Measurements from ENCODE around the gene QPRT. TPM values are rescaled to one million over a fixed set of nuclear protein-coding genes. Genes with fewer than 3 reads are reported as not detected.
"Not testable (repeated sequence)": the region's sequence is repeated elsewhere in the genome, so short reads cannot be mapped to it uniquely, and the experiment has no call there.

Gene QPRT
- total RNA-seq, 2 donors from 2014 or later: 0.72 to 0.96 TPM

DNA sequence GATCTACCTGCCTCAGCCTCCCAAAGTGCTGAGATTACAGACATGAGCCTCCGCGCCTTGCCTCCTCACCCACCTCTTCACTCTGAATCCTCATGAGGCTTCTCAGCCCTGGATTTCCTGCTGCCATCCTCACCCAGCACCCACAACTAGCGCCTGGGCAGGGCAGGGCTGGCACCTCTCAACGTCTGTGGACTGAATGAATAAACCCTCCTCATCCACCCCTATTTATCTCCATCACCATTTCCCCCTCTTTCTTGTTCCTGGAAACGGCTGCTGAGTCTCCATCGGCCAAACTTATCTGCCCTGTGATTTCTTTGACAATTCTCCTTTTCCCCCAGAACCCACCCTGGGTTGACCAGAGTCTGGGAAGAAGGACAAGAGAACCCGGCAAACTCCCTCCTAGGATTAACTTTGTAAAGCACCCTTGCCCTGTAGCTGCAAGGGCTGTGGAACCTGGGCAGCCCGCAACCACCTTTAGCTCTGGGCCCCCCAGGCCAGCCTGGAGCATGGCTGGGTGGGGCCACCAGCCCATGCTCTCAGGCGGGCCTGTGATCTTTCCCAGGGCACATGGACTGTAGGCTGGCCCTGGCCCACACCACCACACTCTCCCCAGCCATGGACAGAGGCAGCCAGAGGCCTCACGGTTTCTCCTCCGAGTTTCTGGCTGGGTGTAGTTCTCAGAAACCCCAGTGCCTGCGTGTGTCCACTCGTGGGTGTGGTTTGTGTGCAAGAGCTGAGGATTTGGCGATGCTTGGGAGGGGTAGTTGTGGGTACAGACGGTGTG lies 13.5 kb upstream of the QPRT start:
- DNase-seq (no peak), ATAC-seq (no peak)
- Mint-ChIP-seq H3K27me3 (no peaks in the 10 kb centered on the region), H3K36me3 (ENCODE audit: low read depth) (peaks cover 13% of the 10 kb centered on the region), H3K4me3 (peak overlapping the region; percentile 98), H3K27ac (peak overlapping the region; percentile 99), H3K4me1 (peaks cover 69% of the 10 kb centered on the region)
- no peaks in the 10 kb centered on the region for H3K9me3 ChIP-seq (ENCODE audit: control insufficient read depth, low read length, poor library complexity, severe bottlenecking)

DNA sequence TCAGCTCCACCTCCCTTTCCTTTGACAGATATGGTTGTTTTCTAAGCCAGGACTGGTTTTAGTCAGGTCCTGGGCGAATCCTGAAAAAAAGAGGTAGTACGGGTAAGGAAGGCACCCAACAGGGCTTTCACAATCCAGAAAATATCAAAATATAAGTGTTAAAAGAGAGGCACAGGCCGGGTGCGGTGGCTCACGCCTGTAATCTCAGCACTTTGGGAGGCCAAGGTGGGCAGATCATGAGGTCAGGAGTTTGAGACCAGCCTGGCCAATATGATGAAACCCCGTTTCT lies 11.7 kb upstream of the QPRT start:
- H3K36me3 Mint-ChIP-seq (ENCODE audit: low read depth): peaks cover 15% of the 10 kb centered on the region
- not testable (repeated sequence) for ATAC-seq
- peaks cover 55% of the 10 kb centered on the region for H3K4me1 Mint-ChIP-seq

DNA sequence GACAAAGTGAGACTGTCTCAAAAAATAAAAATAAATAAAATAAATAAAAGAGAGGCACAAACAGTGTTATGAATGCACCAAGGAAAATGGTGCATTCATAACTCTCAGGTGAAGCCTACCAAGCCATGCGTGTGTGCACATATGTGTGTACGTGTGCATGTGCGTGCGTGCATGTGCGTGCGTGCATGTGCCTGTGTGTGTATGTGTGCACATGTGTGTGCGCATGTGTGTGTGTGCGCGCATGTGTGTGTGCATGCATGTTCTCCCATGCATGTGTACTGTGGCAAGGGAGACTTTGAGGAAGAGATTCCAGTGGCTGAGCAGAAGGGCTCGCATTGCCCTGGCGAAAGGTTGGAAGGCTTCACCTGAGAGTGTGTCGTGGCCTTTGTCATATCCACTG lies 11.2 kb upstream of the QPRT start:
- H3K9me3 ChIP-seq (ENCODE audit: control insufficient read depth, low read length, poor library complexity, severe bottlenecking): no peaks in the 10 kb centered on the region
- H3K27ac Mint-ChIP-seq: peak overlapping the region; percentile 99
- no peaks in the 10 kb centered on the region for H3K27me3 Mint-ChIP-seq
- ATAC-seq (no peak), DNase-seq (no peak)
- H3K4me3 Mint-ChIP-seq: no peak overlapping the region
- peaks cover 15% of the 10 kb centered on the region for H3K36me3 Mint-ChIP-seq (ENCODE audit: low read depth)
- peaks cover 50% of the 10 kb centered on the region for H3K4me1 Mint-ChIP-seq

More for the DNA sequence above, 11.7 kb upstream of the QPRT start:
- H3K9me3 ChIP-seq (ENCODE audit: control insufficient read depth, low read length, poor library complexity, severe bottlenecking); DNase-seq; H3K27me3 Mint-ChIP-seq: not testable (repeated sequence)
- Mint-ChIP-seq H3K4me3 (peak overlapping the region; percentile 98), H3K27ac (peak overlapping the region; percentile 99)

DNA sequence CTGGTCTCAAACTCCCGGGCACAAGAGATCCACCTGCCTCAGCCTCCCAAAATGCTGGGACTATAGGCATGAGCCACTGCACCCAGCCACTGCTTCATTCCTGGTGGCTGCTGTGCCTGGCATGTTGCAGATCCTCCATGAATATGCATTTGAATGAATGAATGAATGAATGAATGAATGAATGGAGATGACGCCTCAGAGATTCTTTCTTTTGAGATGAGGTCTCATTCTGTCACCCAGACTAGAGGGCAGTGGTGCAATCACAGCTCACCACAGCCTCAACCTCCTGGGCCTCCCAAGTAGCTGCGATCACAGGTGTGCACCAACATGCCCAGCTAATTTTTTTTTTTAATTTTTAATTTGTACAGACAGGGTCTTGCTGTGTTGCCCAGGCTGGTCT lies 10.7 kb upstream of the QPRT start:
- H3K4me1 Mint-ChIP-seq: peaks cover 47% of the 10 kb centered on the region
- no peak overlapping the region for H3K4me3 Mint-ChIP-seq
- DNase-seq (no peak), ATAC-seq (no peak)
- H3K27ac Mint-ChIP-seq: no peak overlapping the region
- peaks cover 13% of the 10 kb centered on the region for H3K36me3 Mint-ChIP-seq (ENCODE audit: low read depth)
- H3K9me3 ChIP-seq (ENCODE audit: control insufficient read depth, low read length, poor library complexity, severe bottlenecking): no peaks in the 10 kb centered on the region
- H3K27me3 Mint-ChIP-seq: no peaks in the 10 kb centered on the region

DNA sequence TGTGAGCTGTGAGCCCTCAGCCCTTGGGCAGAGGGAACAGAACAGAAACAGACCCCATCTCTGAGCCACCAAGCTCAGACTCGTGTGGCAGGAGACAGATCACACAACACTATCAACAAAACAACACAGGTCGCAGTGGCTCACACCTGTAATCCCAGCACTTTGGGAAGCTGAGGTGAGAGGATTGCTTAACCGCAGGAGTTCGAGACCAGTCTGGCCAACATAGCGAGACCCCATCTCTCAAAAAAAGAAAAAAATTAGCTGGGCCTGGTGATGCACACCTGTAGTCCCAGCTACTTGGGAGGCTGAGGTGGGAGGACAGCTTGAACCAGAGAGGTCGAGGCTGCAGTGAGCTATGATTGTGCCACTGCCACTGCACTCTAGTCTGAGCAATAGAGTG lies 5.5 kb upstream of the QPRT start:
- no peak overlapping the region for H3K4me3 Mint-ChIP-seq
- H3K27me3 Mint-ChIP-seq: no peaks in the 10 kb centered on the region
- H3K27ac Mint-ChIP-seq: peak overlapping the region; percentile 61
- no peak for ATAC-seq
- peaks cover 2% of the 10 kb centered on the region for H3K36me3 Mint-ChIP-seq (ENCODE audit: low read depth)
- DNase-seq: no peak
- H3K9me3 ChIP-seq (ENCODE audit: control insufficient read depth, low read length, poor library complexity, severe bottlenecking): no peaks in the 10 kb centered on the region
- H3K4me1 Mint-ChIP-seq: peaks cover 13% of the 10 kb centered on the region

DNA sequence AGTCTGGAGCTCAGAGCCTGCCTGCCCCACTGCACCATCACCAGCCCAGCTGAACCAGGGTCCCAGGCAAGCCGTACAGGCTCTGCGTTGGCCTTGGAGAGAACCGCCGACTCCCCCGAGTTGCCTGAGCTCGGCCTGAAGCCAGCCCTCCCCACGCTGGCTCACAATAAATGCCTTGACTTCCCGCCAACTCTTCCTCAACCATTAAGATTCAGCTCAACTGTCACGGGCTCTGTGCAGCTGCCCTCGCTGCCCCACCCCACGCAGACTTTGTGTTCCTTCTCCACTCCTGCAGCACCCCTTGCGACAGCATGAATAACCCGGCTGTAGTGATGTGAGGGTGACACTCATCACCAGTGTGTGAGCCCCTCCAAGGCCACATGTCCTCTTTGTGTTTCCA lies 4.8 kb upstream of the QPRT start:
- H3K4me3 Mint-ChIP-seq: no peak overlapping the region
- ATAC-seq: no peak
- H3K27me3 Mint-ChIP-seq: no peaks in the 10 kb centered on the region
- H3K27ac Mint-ChIP-seq: peak overlapping the region; percentile 61
- H3K36me3 Mint-ChIP-seq (ENCODE audit: low read depth): peaks cover 2% of the 10 kb centered on the region
- peaks cover 11% of the 10 kb centered on the region for H3K4me1 Mint-ChIP-seq
- no peak for DNase-seq
- no peaks in the 10 kb centered on the region for H3K9me3 ChIP-seq (ENCODE audit: control insufficient read depth, low read length, poor library complexity, severe bottlenecking)

DNA sequence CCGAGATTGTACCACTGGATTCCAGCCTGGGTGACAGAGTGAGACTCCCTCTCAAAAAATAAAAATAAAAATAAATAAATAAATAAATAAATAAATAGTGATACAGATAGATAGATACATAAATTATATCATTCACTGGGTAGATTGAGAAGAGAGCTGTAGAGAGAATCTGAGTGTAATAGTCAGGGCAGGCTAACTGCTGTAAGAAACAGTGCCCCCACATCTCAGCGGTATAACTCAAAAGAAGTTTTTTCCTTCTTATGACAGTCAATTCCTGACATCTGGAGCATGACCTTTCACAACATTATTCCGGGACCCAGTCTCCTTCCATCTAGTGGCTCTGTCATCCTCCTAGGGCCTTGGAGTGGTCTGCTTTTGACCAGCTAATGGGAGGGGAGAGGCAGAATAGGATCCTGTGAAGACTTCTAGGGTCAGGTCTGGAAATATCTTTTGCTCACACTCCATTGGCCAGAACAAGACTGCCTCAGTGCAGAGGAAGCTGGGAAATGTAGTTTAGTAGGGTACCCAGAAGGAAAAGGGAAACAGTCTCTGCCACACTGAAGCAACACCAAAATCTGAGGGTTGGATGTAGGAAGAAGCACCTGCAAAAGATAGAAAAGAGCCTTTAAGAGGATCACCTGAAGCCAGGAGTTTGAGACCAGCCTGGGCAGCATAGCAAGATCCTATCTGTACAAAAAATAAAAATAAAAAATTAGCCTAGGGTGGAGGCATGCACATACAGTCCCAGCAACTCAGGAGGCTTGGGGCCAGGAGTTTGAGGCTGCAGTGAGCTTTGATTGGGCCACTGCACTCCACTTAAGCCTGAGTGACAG lies 3.0 kb upstream of the QPRT start:
- Mint-ChIP-seq H3K27me3 (no peaks in the 10 kb centered on the region), H3K27ac (peak overlapping the region; percentile 87), H3K4me3 (no peak overlapping the region), H3K4me1 (peaks cover 14% of the 10 kb centered on the region), H3K36me3 (ENCODE audit: low read depth) (peaks cover 2% of the 10 kb centered on the region)
- H3K9me3 ChIP-seq (ENCODE audit: control insufficient read depth, low read length, poor library complexity, severe bottlenecking): no peaks in the 10 kb centered on the region
- ATAC-seq (peak; percentile 49), DNase-seq (no peak)

- Mint-ChIP-seq H3K4me1 (peaks cover 14% of the 10 kb centered on the region), H3K36me3 (ENCODE audit: low read depth) (no peaks in the 10 kb centered on the region)
Observed at GRCh38 chr16:29676989-29677785, 1.8 kb upstream of the QPRT start.

DNA sequence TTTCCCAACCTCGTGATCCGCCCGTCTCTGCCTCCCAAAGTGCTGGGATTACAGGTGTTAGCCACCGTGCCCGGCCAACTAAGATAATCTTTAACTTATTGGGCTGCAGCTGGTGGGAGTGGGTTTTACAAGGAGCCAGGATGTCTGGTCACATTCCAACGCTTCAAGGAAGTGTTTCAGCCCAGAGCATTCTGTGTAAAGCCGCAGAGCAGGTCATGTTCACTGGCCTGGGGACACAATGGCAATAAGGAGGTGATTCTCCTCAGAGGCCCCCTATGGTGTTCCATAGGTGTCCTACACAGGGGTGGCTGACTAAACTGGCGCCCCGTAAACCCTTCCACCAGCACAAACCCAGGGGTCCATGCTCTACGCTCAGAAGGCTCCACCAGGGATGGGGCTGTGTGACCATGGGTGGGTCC lies 1.2 kb downstream of the QPRT start:
- Mint-ChIP-seq H3K36me3 (ENCODE audit: low read depth) (no peaks in the 10 kb centered on the region), H3K4me1 (peaks cover 11% of the 10 kb centered on the region), H3K27ac (peak overlapping the region; percentile 86), H3K27me3 (no peaks in the 10 kb centered on the region), H3K4me3 (peak overlapping the region; percentile 80)
- DNase-seq (no peak), ATAC-seq (no peak)
- no peaks in the 10 kb centered on the region for H3K9me3 ChIP-seq (ENCODE audit: control insufficient read depth, low read length, poor library complexity, severe bottlenecking)

More at GRCh38 chr16:29676989-29677785, 1.8 kb upstream of the QPRT start:
- H3K4me3 Mint-ChIP-seq: no peak overlapping the region
- H3K27ac Mint-ChIP-seq: peak overlapping the region; percentile 8
- ATAC-seq: no peak
- DNase-seq: no peak
- H3K9me3 ChIP-seq (ENCODE audit: control insufficient read depth, low read length, poor library complexity, severe bottlenecking): no peaks in the 10 kb centered on the region
- H3K27me3 Mint-ChIP-seq: no peaks in the 10 kb centered on the region

GRCh38 chr16:29683543-29684090 lies 4.6 kb downstream of the QPRT start:
- ATAC-seq: no peak
- DNase-seq: no peak
- Mint-ChIP-seq H3K36me3 (ENCODE audit: low read depth) (no peaks in the 10 kb centered on the region), H3K4me1 (peaks cover 10% of the 10 kb centered on the region), H3K27me3 (no peaks in the 10 kb centered on the region), H3K4me3 (no peak overlapping the region), H3K27ac (no peak overlapping the region)
- no peaks in the 10 kb centered on the region for H3K9me3 ChIP-seq (ENCODE audit: control insufficient read depth, low read length, poor library complexity, severe bottlenecking)

- no peaks in the 10 kb centered on the region for H3K27me3 Mint-ChIP-seq
- DNase-seq: no peak
Observed at GRCh38 chr16:29684679-29685078, 5.7 kb downstream of the QPRT start.

GRCh38 chr16:29686740-29687332 lies 7.9 kb downstream of the QPRT start:
- H3K27ac Mint-ChIP-seq: no peak overlapping the region
- no peak overlapping the region for H3K4me3 Mint-ChIP-seq

More at GRCh38 chr16:29684679-29685078, 5.7 kb downstream of the QPRT start:
- Mint-ChIP-seq H3K27ac (no peak overlapping the region), H3K36me3 (ENCODE audit: low read depth) (no peaks in the 10 kb centered on the region), H3K4me3 (no peak overlapping the region), H3K4me1 (peaks cover 6% of the 10 kb centered on the region)
- no peaks in the 10 kb centered on the region for H3K9me3 ChIP-seq (ENCODE audit: control insufficient read depth, low read length, poor library complexity, severe bottlenecking)
- ATAC-seq: no peak

More at GRCh38 chr16:29686740-29687332, 7.9 kb downstream of the QPRT start:
- no peaks in the 10 kb centered on the region for H3K9me3 ChIP-seq (ENCODE audit: control insufficient read depth, low read length, poor library complexity, severe bottlenecking)
- DNase-seq (no peak), ATAC-seq (no peak)
- Mint-ChIP-seq H3K36me3 (ENCODE audit: low read depth) (no peaks in the 10 kb centered on the region), H3K27me3 (no peaks in the 10 kb centered on the region), H3K4me1 (peaks cover 9% of the 10 kb centered on the region)
